Natural killer cell treated with Interleukin-12 subunit alpha and Interleukin-12 subunit beta and Interleukin-15 and Interleukin-18, amount 100 ng/mL, for 72 hours (primary cell): ENCODE results near the gene ROBO4. TPM values are rescaled to one million over a fixed set of nuclear protein-coding genes. Genes with fewer than 3 reads are reported as not detected.

Experiments
- ATAC-seq, 2 donors: fragments of 150-1000 bp; cut with Tn5 transposase in 1 of 2; sonication (Bioruptor Pico), chemical (Tn5 transposase) in 1 of 2; 2 replicates each; pipeline ENCODE4 v1.10.0; 2021
- DNase-seq: peaks from one replicate; pipeline ENCODE4 v3.0.0; 2022; ENCODE audit warnings: low spot score
- H3K27ac Mint-ChIP-seq, 2 donors: 1 replicate in 1 of 2; 2 replicates in 1 of 2; pipeline ENCODE4 v1.8.0; 2022; ENCODE audit warnings: mixed read lengths in 2 of 2, mild to moderate bottlenecking in 1 of 2, moderate library complexity in 1 of 2
- H3K27me3 Mint-ChIP-seq, 2 donors: 1 replicate in 1 of 2; 2 replicates in 1 of 2; pipeline ENCODE4 v1.8.0; 2022; ENCODE audit warnings: mixed read lengths in 2 of 2
- H3K36me3 Mint-ChIP-seq: one replicate; pipeline ENCODE4 v1.8.0; 2022; ENCODE audit warnings: mixed read lengths
- H3K4me1 Mint-ChIP-seq, 2 donors: 1 replicate in 1 of 2; 2 replicates in 1 of 2; pipeline ENCODE4 v1.8.0; 2022; ENCODE audit warnings: low read depth in 2 of 2, mixed read lengths in 2 of 2, mild to moderate bottlenecking in 1 of 2
- H3K4me3 Mint-ChIP-seq: one replicate; pipeline ENCODE4 v1.8.0; 2022; ENCODE audit warnings: mixed read lengths
- H3K9me3 Mint-ChIP-seq: 2 replicates; pipeline ENCODE4 v1.8.0; 2022; ENCODE audit warnings: mixed read lengths
- total RNA-seq, 2 donors: library from RNA; stranded (reverse); gene quantifications; one replicate each; pipeline ENCODE4 v1.2.3, GENCODE V29; 2022

Gene ROBO4
- total RNA-seq, 2 donors from 2014 or later: not detected

GRCh38 chr11:124890683-124891372 lies 6.8 kb downstream of the ROBO4 start:
- no peak overlapping the region for H3K4me3 Mint-ChIP-seq
- H3K4me1 Mint-ChIP-seq: no peaks in the 10 kb centered on the region
- no peak overlapping the region for H3K27ac Mint-ChIP-seq
- peaks cover 10 to 19% of the 10 kb centered on the region in 2 donors for H3K27me3 Mint-ChIP-seq
- DNase-seq: no peak
- H3K9me3 Mint-ChIP-seq: no peaks in the 10 kb centered on the region
- no peak for ATAC-seq
- no peaks in the 10 kb centered on the region for H3K36me3 Mint-ChIP-seq

GRCh38 chr11:124890151-124890550 lies 7.5 kb downstream of the ROBO4 start:
- Mint-ChIP-seq H3K36me3 (no peaks in the 10 kb centered on the region), H3K27ac (no peak overlapping the region), H3K4me1 (no peaks in the 10 kb centered on the region), H3K4me3 (no peak overlapping the region), H3K27me3 (peaks cover 10 to 19% of the 10 kb centered on the region in 2 donors), H3K9me3 (no peaks in the 10 kb centered on the region)
- no peak for DNase-seq
- ATAC-seq: no peak

- no peaks in the 10 kb centered on the region for H3K4me1 Mint-ChIP-seq
- H3K27me3 Mint-ChIP-seq: peaks cover 10 to 19% of the 10 kb centered on the region in 2 donors
- ATAC-seq: no peak
- H3K27ac Mint-ChIP-seq: no peak overlapping the region
- H3K9me3 Mint-ChIP-seq: no peaks in the 10 kb centered on the region
- no peak for DNase-seq
- no peak overlapping the region for H3K4me3 Mint-ChIP-seq
- H3K36me3 Mint-ChIP-seq: no peaks in the 10 kb centered on the region
Observed at GRCh38 chr11:124889191-124890091, 8.2 kb downstream of the ROBO4 start.

GRCh38 chr11:124887667-124888013 lies 10.0 kb downstream of the ROBO4 start:
- Mint-ChIP-seq H3K27ac (no peak overlapping the region), H3K36me3 (no peaks in the 10 kb centered on the region), H3K4me1 (peaks cover 0 to 2% of the 10 kb centered on the region in 2 donors), H3K27me3 (peaks cover 10 to 19% of the 10 kb centered on the region in 2 donors), H3K4me3 (no peak overlapping the region), H3K9me3 (no peaks in the 10 kb centered on the region)
- no peak for DNase-seq
- ATAC-seq: no peak

- H3K9me3 Mint-ChIP-seq: no peaks in the 10 kb centered on the region
- peaks cover 8 to 19% of the 10 kb centered on the region in 2 donors for H3K27me3 Mint-ChIP-seq
- ATAC-seq: no peak
- H3K4me1 Mint-ChIP-seq: peaks cover 0 to 2% of the 10 kb centered on the region in 2 donors
- no peak overlapping the region for H3K27ac Mint-ChIP-seq
- DNase-seq: no peak
- no peak overlapping the region for H3K4me3 Mint-ChIP-seq
- no peaks in the 10 kb centered on the region for H3K36me3 Mint-ChIP-seq
Observed at GRCh38 chr11:124886978-124887666, 10.5 kb downstream of the ROBO4 start.

GRCh38 chr11:124886476-124886875 lies 11.2 kb downstream of the ROBO4 start:
- Mint-ChIP-seq H3K4me3 (no peak overlapping the region), H3K27me3 (peaks cover 8 to 19% of the 10 kb centered on the region in 2 donors), H3K27ac (no peak overlapping the region), H3K36me3 (no peaks in the 10 kb centered on the region), H3K4me1 (peaks cover 0 to 2% of the 10 kb centered on the region in 2 donors), H3K9me3 (no peaks in the 10 kb centered on the region)
- ATAC-seq: no peak
- DNase-seq: no peak

GRCh38 chr11:124884869-124885479 lies 12.7 kb downstream of the ROBO4 start:
- no peak for DNase-seq

GRCh38 chr11:124884340-124884739 lies 13.3 kb downstream of the ROBO4 start:
- ATAC-seq: no peak
- Mint-ChIP-seq H3K9me3 (no peaks in the 10 kb centered on the region), H3K4me3 (no peak overlapping the region)

More at GRCh38 chr11:124884869-124885479, 12.7 kb downstream of the ROBO4 start:
- no peak for ATAC-seq
- Mint-ChIP-seq H3K4me3 (no peak overlapping the region), H3K36me3 (no peaks in the 10 kb centered on the region), H3K27ac (no peak overlapping the region), H3K9me3 (no peaks in the 10 kb centered on the region), H3K4me1 (peaks cover 0 to 2% of the 10 kb centered on the region in 2 donors), H3K27me3 (peaks cover 8 to 19% of the 10 kb centered on the region in 2 donors)

GRCh38 chr11:124882339-124883071 lies 15.2 kb downstream of the ROBO4 start:
- Mint-ChIP-seq H3K27me3 (peaks cover 3 to 7% of the 10 kb centered on the region in 2 donors), H3K27ac (no peak overlapping the region), H3K4me1 (peaks cover 6 to 9% of the 10 kb centered on the region in 2 donors), H3K9me3 (no peaks in the 10 kb centered on the region), H3K36me3 (no peaks in the 10 kb centered on the region), H3K4me3 (no peak overlapping the region)
- DNase-seq (no peak), ATAC-seq (no peak)

More at GRCh38 chr11:124884340-124884739, 13.3 kb downstream of the ROBO4 start:
- Mint-ChIP-seq H3K36me3 (no peaks in the 10 kb centered on the region), H3K27ac (no peak overlapping the region), H3K27me3 (peaks cover 8 to 19% of the 10 kb centered on the region in 2 donors), H3K4me1 (peaks cover 0 to 2% of the 10 kb centered on the region in 2 donors)
- DNase-seq: no peak

- DNase-seq (no peak), ATAC-seq (no peak)
- no peak overlapping the region for H3K27ac Mint-ChIP-seq
- peaks cover 14% of the 10 kb centered on the region in 2 donors for H3K4me1 Mint-ChIP-seq
- H3K36me3 Mint-ChIP-seq: no peaks in the 10 kb centered on the region
- no peak overlapping the region for H3K4me3 Mint-ChIP-seq
- peaks cover 0 to 1% of the 10 kb centered on the region in 2 donors for H3K27me3 Mint-ChIP-seq
- no peaks in the 10 kb centered on the region for H3K9me3 Mint-ChIP-seq
Observed at GRCh38 chr11:124880958-124881357, 16.7 kb downstream of the ROBO4 start.

- Mint-ChIP-seq H3K27ac (no peak overlapping the region), H3K4me3 (no peak overlapping the region), H3K4me1 (peaks cover 14 to 20% of the 10 kb centered on the region in 2 donors), H3K27me3 (no peaks in the 10 kb centered on the region), H3K9me3 (no peaks in the 10 kb centered on the region), H3K36me3 (no peaks in the 10 kb centered on the region)
- no peak for ATAC-seq
- no peak for DNase-seq
Observed at GRCh38 chr11:124880290-124880611, 17.4 kb downstream of the ROBO4 start.

- Mint-ChIP-seq H3K4me1 (peaks cover 14 to 20% of the 10 kb centered on the region in 2 donors), H3K36me3 (no peaks in the 10 kb centered on the region), H3K27me3 (no peaks in the 10 kb centered on the region), H3K4me3 (no peak overlapping the region), H3K27ac (no peak overlapping the region), H3K9me3 (no peaks in the 10 kb centered on the region)
- DNase-seq: no peak
- ATAC-seq: no peak
Observed at GRCh38 chr11:124879493-124880289, 18.0 kb downstream of the ROBO4 start.
